Measurements from ENCODE around the gene MCTP1.

The MCTP1 gene

DNA sequence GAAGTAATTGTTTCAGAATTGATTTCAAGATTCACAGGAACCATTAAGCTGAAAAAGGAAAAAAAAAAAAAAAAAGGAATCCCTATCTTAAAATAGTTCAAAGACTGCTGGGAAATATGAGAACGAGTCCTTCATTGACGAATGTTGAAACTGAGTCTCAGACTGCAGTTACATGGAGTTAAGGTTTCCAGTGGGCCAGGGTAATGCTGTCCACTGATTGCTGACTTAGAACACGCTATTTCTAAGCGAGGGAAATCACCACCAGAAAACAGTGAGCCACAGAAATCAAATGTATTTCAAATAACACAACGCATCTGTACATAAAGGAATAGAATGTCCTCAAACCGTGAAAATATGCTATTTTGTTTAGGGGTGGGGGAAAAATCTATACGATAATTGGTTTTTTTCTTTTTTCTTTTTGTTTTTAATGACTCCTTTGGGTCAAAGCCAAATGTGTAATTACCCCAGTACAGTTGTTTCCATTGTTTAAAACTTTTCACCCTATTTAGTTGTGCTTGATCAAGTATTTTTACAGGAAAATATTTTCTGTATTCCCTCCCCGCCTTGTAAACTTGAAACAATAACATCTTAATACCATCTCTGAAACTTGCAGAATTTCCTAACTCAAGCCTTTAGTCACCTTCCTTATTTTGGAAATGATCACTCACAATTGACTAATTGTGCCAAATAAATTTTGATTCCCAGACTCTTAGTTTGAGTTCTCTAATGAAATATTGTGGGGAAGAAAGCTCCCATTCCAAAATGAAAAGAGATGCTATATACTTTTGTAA lies 208.3 kb downstream of the MCTP1 start:
- no peak for DNase-seq (ENCODE audit: low read depth in 2 of 2)

DNA sequence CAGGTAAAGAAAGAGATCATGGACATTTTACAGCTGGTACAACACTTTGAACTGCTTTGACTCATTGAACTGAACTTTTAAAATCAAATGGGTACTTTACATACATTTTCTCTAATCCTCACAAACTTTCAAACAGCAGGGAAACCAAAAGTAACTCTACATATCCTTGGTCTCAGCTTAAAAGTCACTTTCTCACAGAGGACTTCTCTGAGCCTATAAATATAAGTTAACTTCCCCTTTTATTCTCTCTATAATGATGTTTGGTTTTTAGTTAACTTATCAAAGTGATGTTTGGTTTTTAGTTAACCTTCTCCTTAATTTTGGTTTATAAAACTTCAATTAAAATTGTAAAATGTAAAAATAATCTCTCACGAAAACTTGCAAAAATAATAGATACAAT lies 209.8 kb downstream of the MCTP1 start:
- no peak for DNase-seq (ENCODE audit: low read depth in 2 of 2)

DNA sequence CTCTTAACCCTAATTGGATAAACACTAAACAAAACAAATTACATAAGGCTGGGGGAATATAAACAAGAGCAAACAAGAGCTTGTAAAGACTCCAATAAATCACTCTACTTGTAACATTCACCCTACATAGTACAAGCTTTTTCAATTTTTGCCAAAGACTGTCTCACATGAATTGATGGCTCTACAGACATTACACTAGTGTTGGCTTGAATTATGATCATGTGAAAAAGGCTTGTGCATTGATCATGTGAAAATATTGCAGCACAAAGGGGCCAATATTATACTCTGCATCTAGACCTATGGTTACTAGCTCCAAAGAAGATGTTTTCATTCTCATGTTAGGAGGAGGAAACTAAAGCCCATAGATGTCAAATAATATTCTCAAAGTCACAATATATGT lies 212.6 kb downstream of the MCTP1 start:
- DNase-seq (ENCODE audit: low read depth in 2 of 2) = no peak

DNA sequence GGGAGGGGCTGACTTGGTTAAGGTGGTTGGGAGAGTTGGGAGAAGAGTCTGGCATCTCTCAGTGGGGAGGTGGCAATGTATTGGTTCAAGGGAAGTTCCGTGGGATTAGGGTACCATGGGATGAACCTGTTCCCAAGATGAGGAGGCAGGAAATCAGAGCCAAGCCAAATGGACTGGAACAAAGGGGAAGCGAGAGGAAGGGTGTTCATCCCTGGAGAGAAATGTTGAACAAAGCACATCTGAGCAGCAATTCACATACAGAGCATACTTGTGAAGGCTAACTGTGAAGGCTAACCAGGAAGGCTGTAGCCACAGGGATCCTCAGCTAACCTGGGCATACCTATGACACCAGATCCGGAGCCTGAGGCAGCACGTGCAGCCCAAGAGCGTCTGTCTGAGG lies 214.0 kb downstream of the MCTP1 start:
- DNase-seq (ENCODE audit: low read depth in 2 of 2) = no peak

DNA sequence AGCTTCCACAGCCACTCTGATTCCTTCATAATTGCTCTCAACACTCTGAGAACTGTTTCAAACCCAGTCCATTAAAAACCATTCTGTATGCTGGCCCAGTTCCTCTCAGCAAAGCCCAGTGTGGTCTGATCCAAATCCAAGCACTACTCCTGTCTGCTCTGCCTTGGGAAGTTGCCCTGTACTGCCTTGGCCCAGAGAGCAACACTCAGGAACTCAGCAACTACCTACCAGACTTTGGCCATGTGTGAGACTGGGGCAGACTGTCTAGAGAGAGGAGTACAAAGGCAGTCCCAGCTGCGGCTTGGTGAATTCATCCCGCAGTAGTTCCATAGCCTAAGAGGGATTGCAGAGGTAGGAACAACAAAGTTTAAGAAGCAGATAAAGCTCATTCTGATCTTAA lies 214.4 kb downstream of the MCTP1 start:
- no peak for DNase-seq (ENCODE audit: low read depth in 2 of 2)

DNA sequence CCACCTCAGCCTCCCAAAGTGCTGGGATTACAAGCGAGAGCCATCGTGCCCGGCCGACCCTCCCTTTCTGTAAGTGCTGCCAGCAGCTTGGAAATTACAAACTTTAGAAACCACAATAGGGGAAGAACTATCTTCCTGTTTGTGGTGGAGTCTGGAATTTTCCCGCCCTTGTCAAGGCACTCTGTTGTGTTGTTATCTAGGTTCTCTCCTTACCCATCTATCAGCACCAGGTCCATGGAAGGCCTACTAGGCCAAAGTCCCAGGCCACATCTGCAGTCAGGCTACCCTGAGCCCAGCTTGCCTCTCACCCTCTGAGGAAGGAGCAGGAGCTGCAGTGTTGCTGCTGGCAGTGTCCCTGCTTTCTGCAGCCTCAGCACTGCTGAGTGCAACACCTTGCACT lies 214.9 kb downstream of the MCTP1 start:
- no peak for DNase-seq (ENCODE audit: low read depth in 2 of 2)

DNA sequence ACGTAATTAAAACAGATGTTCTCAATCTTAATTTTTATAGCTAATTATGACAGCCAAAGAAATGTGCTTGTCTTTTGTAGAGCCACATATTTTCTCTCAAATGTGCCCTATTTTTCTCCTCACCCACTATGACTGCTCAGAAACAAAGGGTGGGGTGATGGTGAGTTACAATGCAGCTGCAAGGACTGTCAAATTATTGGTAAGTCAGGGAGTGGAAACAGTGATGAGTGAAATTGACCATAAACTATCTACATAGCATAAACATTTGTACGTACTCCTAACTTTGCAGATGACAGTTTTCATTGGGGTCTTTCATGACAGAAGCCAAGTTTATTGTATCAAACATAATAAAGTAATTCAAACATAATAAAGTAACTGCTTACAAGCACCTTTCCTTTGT lies 215.9 kb downstream of the MCTP1 start:
- DNase-seq (ENCODE audit: low read depth in 2 of 2) = no peak

DNA sequence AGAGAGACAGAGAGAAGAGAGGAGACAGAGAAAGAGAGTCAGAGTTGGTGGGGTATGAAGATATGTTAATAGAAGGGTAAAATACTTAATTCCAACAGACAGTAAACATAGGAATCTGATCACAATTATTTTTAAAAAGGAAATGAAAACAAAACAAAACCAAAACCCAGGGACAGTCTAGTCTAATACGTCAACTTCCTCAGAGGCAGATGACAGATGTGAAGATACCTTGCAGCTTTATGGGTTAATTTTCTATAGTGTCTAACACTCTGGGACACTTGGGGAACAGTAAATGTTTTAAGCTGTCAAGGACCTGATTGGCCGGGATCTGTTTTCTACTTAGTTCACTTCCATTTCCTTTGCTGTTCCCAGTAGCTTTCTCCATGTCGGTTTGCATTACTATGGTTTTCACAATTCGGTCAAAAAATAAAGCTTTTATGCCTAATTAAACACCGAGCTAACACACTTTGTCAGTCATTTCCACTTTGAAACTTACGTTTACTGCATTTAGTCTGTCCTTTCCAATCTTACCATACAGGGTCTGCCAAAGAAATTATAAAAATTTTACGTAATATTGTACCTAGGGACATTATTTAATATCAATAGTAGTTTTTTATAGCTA lies 216.5 kb downstream of the MCTP1 start:
- no peak for DNase-seq (ENCODE audit: low read depth in 2 of 2)

DNA sequence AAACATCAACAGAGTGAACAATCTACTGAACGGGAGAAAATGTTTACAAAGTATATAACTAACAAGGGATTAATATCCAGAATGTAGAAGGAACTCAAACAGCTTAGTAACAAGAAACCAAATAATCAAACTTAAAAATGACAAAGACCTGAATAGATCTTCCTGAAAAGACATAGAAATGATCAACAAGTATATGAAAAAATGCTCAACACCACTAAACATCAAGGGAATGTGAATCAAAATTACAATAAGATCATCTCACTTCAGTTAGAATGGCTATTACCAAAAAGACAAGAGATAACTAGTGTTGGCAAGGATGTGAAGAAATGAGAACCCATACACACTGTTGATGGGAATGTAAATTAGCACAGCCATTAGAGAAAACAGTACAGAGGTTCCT lies 218.8 kb downstream of the MCTP1 start:
- DNase-seq (ENCODE audit: low read depth in 2 of 2) = no peak

DNA sequence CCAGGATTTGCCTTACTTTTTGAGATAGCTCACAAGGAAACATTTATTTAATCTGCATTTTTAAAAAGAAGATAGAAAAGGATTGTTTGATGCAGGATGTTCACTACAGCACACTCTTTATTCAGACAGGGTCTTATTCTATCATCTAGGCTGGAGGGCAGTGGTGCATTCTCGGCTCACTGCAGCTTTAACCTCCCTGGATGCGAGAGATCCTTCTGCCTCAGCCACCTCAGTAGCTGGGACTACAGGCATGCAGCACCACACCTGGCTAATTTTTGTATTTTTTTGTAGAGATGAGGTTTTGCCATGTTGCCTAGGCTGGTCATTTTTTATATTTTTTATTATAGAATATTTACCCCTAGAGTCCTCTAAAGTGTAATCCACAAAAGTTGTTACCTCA lies 221.4 kb downstream of the MCTP1 start:
- DNase-seq (ENCODE audit: low read depth in 2 of 2) = no peak

DNA sequence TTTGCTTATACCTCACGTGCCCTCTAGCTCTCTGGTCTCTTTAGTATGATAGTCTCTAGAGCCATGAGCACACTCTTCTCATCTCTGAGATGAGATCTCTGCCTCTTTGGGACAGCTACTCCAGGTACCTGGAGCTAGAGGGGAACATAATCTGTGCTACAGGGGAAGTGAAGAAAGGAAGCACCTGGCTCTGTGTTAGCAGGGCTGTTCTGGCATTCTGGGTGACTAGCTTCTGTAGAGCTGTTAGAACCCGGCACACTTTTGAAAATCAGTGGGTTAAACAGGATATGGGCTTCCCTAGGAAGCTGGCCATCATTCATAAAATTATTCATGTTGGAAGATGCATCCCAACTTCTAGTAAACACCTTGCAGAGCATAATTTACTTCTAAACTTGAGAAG lies 224.8 kb downstream of the MCTP1 start:
- no peak for DNase-seq (ENCODE audit: low read depth in 2 of 2)

DNA sequence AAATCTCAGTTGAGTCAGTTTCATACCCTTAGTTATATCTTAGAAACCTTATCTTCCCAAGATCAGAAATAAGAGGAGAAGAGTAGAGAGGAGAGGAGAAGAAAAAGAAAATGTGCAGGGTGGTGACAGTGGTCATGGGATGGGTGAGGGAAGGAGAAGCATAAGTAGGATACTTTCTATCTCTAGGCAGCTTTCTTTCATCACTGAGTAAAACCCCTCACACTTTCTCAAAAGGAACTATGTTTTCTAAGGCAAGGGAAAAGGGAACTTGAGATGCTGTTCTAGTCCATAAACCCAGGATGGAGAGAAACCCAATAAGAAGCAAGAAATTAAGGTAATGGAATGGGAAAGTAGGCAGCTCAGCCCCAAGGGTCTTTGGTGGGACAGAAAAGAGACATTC lies 225.3 kb downstream of the MCTP1 start:
- DNase-seq (ENCODE audit: low read depth in 2 of 2) = no peak

DNA sequence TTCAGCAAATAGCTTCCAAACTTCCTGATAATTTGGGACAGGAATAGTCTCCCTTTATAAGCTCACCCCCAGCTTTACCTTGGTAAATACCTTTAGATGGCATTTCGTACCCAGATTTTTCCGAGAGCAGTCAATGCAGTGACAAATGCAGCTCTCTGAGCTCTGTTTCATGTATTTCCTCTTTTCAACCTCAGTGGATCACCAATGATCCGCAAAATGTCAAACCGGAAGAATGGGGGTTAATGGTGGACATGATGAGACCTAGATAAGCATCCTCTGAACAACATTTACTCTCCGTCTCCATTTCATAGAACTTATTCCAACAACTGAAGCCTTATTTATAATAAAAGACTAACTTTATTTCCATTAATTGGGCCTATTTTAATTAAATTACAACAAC lies 227.3 kb downstream of the MCTP1 start:
- no peak for DNase-seq (ENCODE audit: low read depth in 2 of 2)

DNA sequence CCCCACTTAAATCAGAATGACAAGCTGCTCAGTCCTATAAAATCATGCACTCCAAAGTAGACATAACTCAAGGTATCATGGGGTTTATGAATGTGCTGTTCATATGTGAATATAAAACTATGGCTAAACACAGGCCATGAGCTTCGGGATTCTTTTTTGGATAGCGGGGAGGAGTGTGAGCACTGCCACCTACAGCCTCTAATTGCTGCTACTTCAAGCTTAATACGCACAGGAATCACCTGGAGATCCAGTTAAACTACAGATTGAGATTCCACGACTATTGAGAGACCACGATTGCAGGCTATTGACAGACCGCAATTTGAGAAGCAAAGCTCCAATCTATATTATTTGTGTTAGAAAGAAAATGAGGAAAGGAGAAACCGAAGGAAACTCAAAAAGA lies 231.6 kb downstream of the MCTP1 start:
- no peak for DNase-seq (ENCODE audit: low read depth in 2 of 2)

DNA sequence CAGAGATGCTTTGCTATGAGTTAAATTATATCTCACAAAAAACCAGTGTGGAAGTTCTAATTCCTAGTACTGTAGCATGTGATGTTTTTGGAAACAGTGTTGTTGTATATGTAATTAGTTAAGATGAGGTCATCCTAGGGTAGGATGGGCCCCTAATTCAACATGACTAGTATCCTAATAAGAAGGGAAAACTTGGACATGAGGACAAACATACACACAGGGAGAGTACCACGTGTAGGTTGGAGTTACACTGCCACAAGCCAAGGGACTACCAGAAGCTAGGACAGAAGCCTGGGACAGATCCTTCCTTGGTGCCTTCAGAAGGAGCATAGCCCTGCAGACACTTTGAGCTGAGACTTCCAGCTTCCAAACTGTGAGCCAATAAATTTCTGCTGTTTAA lies 234.2 kb downstream of the MCTP1 start:
- DNase-seq (ENCODE audit: low read depth in 2 of 2) = no peak

DNA sequence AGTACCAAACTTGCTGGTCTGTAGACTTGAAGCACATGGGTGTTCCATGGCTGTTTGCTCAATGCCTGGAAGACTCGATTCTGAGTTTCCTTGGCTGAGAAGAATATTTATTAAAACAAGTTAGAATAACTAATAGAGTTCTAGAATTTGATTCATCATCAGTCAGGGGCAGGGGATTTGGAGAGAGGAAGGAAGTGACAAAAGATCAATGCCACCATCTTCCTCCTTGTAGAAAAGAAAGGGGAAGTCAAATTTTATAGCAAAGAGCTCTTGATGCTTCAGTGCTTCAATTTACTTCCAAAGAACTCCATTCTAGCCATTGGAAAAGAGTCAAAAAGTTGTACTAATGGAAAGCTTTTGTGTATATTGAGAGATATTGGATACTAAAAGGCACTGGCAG lies 236.3 kb downstream of the MCTP1 start:
- DNase-seq (ENCODE audit: low read depth in 2 of 2) = no peak

DNA sequence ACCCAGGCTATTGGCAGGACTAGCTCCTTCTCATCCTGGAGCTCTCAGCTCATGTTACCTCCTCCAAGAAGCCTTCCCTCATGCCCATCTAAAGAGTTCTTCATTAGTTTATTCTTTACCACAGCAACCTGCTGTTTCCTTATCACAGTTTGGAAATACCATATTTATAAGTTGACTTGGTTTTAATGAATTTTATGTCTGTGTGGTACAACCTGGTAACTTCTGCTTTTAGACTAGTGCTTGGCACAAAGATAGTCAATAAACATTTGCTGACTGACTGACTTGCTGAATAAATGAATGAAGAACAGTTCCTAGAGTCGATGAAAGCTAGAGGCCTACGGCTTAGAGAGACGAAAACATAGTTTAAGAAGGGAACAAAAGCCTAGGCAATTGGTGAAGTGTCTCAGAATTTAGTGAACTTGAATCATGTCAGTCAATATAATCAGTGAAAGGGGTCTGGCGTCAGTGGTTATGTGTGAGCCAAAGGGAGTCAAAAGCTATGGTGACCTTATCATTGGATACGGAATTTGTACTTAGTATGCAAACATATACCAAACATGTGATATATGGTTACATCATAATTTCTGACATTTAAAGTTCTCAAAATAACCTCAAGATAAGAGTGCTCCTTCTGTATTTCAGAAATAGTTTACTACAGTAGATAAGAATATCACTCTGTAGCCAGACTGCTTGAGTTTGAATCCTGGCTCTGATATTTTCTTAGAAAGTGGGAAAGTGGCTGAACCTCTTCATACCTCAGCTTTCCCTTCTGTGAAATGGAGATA lies 239.5 kb downstream of the MCTP1 start:
- no peak for DNase-seq (ENCODE audit: low read depth in 2 of 2)

DNA sequence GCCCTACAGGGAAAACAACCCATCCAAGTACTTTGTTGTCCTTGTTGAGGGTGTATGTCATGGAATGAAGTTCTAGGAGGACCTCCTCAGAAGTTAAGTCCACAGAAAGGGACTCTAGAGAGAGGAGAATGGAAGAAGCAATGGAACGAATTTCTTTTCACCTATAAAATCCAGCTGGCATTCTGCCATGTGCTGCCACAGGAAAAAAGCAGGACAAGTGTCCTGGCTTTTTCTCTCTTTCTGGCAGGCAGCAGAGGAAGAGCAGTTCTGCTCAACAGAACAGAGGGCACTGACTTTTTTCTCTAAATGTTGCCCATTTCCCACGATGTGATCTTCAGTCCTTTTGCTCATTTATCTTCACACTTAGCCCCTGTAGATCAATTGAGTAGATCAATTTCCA lies 240.8 kb downstream of the MCTP1 start:
- no peak for DNase-seq (ENCODE audit: low read depth in 2 of 2)

DNA sequence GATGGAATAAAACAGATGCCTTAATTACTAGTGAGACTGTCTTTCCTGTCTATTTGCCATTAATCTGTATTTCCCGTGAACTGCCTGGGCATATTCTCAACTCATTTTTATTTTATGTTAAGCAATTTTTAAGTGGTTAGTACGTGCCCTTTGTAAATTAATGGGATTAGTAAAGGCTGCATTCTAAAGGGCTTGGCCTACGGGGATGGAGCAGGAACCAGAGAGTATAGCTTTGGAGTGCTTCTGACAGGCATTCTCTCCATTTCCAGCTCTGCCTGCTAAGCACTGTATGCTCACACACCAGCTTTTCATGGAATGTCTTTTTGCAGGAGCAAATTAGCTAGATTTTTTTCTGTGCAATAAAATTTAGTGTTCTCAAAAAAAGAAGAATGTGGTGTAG lies 241.2 kb downstream of the MCTP1 start:
- no peak for DNase-seq (ENCODE audit: low read depth in 2 of 2)

DNA sequence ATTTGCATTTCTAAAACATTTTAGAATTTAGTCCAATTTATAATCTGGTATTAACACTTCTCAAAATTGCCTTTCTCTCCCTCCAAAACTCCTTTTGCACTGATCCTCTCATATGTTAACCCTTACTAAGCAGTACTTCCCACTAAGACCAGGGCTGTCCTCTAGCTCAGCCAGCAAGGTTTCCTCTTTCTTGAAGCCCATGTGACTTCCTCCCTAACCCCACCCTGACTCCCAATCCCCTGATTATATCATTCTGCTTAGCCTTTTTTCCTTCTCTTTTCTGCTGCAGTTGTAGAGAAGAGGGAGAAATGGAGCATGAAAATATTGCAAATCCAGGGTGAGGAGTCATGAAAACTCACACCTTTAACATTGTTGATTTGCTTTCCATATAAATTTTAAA lies 241.7 kb downstream of the MCTP1 start:
- DNase-seq (ENCODE audit: low read depth in 2 of 2) = no peak

DNA sequence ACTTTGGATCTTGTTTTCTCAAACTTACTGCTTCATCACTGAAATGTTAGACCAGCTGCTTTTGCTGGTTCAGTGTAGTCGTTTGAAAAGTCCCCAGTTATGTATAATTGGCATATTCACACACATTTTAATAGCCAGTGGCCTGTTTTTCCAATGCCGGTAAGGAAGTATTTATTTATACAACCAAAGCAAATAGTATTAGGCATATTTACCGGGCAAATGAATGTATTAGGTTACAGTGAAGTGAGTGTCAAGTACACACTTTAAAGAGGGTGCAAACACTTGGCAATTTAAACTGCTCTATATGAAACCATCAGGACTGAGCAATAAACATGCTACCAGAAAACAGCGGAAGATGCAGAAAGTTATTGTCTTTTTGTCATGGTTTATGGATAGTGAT lies 242.9 kb downstream of the MCTP1 start:
- DNase-seq (ENCODE audit: low read depth in 2 of 2) = no peak

DNA sequence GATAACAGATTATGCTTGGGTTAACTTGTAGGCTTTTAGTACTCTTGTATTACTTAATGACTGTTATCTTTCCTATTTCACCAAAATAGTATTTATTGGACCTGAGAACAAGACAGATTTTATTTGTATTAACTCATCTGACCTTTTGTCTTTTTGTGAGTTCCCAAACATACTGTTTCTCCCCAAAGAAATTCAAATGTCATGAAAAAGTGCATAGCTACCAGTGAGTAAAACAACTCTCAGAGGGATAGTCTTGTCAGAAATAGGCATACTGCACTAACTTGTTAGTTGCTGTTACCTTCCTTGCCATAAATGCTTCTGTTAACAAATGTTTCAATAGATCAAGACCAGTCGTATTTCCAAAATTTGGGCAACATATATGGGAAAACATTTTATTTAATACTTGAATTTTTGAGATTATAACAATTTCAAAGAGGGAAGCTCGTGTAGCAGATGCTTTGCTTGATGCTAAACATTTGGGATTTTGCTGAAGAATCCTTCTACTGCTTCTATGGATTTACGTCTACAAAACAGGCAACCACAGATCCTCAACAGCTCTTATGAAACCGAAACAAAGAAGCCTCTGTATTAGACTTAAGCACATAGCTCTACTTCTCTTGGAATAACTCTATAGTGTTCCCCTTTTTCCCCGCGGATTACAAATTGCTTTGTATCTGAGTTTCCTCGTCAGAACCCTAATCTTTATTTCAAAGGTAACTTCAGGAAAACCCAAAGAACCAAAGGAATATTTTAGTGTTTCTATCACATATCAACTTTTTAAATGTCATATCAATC lies 248.8 kb downstream of the MCTP1 start:
- no peak for DNase-seq (ENCODE audit: low read depth in 2 of 2)
